BJ (cell line): Measurements from ENCODE around the gene PHF2. TPM values are rescaled to one million over a fixed set of nuclear protein-coding genes. Genes with fewer than 3 reads are reported as not detected.

Experiments used
- CTCF ChIA-PET: fragments of 350-600 bp; formaldehyde crosslinking; extraction: SDS; loops from one replicate; lab custom pipeline; 2021; ENCODE audit warnings: antibody characterized with exemption, inconsistent platforms; lab: Yijun Ruan, JAX
- POLR2A ChIA-PET: fragments of 300-600 bp; sonication (Branson Sonifier 250); formaldehyde crosslinking; extraction: SDS; loops from one replicate; lab custom pipeline; 2021; ENCODE audit warnings: antibody characterized with exemption; lab: Charles Lee
- DNase-seq: peaks from one replicate; pipeline ENCODE4 v3.0.0-alpha.2; 2011; ENCODE audit warnings: low read depth
- H3K27me3 ChIP-seq: 2 replicates; pipeline ENCODE4 v1.6.0; 2011; ENCODE audit warnings: low read length; ENCODE audit not compliant: control insufficient read depth, insufficient read depth
- H3K36me3 ChIP-seq: 2 replicates; pipeline ENCODE4 v1.5.1; 2011; ENCODE audit warnings: low read length; ENCODE audit not compliant: control insufficient read depth, insufficient read depth
- H3K4me3 ChIP-seq: 2 replicates; pipeline ENCODE4 v1.5.1; 2011; ENCODE audit warnings: low read depth, mild to moderate bottlenecking, control low read depth, low read length
- CTCF ChIP-seq: IDR thresholded peaks from 2 replicates; pipeline ENCODE4 v1.5.1; 2011; ENCODE audit warnings: low read depth, mild to moderate bottlenecking, control low read depth, inconsistent platforms, low read length, moderate library complexity; ENCODE audit not compliant: insufficient read depth
- polyA plus RNA-seq: library from polyadenylated mRNA; depleted of rRNA; stranded (reverse); fragments of >200 nt; gene quantifications from 2 replicates; pipeline ENCODE4 v1.2.3, GENCODE V29; 2011

The PHF2 gene
- polyA plus RNA-seq, 1 experiment: 9.4 TPM

DNA sequence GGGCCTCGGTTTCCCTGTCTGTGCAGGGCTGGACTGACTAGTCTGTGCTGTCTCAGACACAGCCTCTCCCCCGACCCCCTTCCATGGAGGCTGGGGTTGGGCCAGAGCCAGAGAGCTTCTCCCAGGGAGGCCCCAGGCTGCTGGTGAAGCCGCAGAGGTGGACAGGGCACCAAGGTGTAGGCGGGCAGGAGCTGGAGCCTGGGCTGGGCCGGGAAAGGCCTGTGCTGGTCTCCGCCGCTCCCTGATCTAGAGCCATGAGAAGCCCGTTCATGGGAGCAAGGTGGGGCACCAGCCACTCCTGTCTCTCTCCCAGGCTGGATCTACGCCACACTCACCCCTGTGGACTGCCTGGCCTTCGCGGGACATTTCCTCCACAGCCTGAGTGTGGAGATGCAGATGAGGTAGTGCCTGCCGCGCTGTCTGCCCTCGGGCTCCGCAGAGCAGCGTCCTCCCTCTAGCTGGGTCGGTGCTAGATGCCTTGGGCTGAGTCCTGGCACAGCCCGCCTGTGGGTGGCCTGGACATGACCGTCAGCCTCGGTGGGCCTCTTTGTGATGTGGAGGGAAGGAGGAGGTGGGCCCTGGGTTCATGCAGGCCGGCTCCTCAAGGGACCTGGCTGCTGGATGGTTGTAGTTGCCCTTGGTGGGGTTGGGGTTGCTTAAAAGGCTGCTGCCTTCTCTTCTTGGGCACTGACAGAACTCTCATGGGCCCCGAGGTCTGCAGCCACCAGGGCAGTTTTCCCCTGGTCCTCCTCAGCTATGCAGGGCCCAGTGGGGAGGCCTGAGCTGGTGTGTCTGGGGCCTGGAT, 79.4 kb downstream of the PHF2 start:
- no peak for DNase-seq

DNA sequence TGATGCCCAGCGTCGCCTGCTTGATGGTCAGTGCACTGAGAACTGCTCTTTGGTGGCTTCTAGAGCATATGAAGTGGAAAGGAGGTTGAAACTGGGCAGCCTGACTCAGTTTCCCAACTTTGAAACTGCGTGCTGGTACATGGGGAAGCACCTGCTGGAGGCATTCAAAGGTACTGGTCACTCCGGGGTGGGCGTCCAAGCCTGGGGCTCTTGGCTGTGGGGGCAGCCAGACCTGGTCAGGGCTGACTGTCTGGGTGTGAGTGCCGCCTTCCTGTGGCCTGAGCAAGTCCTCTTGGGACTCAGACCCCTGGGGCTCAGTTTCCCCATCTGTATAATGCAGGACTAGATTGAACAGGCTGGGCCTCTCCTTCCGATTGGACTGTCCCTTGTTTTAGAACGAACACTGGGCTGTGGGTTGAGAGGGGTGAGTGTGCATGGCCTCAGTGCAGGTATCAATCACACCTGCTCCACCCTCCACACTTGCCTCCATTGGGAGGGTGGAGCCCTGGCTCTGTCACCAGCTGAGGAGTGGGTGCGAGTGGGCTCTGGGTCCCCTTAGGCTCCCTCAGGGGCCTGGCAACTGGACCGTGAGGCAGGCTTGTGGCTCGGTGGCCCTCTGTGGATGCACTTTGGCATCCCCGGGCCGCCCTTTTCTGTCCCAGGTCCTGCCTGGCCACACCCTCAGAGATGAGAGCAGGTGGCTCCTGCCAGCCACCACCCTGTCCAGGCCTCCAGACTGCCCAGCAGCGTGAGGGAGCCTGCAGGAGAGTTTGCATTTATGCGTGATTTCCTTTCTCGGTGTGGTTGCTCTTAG, 80.2 kb downstream of the PHF2 start:
- DNase-seq: no peak
- no peak for TF ChIP-seq CTCF
- POLR2A ChIA-PET: no interaction called here
- CTCF ChIA-PET: no interaction called here
- Histone ChIP-seq H3K36me3 (peaks cover 17% of the 10 kb centered on the region), H3K4me3 (no peak overlapping the region), H3K27me3 (no peaks in the 10 kb centered on the region)

More for the DNA sequence above, 79.4 kb downstream of the PHF2 start:
- Histone ChIP-seq H3K27me3 (no peaks in the 10 kb centered on the region), H3K36me3 (peaks cover 20% of the 10 kb centered on the region), H3K4me3 (no peak overlapping the region)
- TF ChIP-seq CTCF: no peak
- ChIA-PET POLR2A (no interaction called here), CTCF (no interaction called here)

- no peak for DNase-seq
- CTCF ChIA-PET: no interaction called here
- no peak for TF ChIP-seq CTCF
- Histone ChIP-seq H3K4me3 (no peak overlapping the region), H3K36me3 (peaks cover 17% of the 10 kb centered on the region), H3K27me3 (no peaks in the 10 kb centered on the region)
- POLR2A ChIA-PET: no interaction called here
Measured at GRCh38 chr9:93657331-93658111, 81.1 kb downstream of the PHF2 start.

DNA sequence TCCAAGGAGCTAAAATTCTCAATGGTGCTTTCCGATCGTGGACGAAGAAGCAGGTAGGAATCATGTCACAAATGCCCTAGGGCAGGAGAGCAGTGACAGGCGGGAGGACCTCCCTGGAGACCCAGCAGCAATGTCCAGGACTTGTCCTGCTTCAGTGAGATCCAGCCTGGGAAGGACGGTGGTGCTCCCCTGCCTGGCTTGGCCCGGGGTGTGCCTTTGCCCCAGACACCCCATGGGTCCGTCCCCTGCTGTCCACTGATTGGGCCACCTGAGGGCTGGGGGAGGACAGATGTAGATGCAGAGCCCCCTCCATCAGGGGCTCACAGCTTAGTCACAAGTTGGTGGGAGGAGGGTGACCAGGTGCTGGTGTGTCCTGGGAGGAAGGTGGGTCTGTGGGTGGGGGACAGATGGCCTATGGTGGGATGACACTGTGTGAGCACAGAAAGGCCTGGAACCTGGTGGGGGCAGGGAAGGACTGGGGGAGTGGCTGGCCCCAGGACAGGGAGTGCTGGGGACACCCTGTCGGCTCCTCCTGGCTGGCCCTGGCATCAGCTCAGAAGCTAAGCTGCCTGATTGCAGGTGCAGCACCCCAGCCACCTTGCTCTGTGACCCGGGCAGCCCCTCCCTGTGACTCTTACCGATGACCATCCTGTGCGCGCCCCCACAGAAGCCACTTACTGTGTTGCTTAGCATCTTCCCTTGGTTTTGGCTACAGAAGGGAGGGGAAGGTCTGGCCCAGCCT, 82.0 kb downstream of the PHF2 start:
- H3K36me3 ChIP-seq: peaks cover 16% of the 10 kb centered on the region
- TF ChIP-seq CTCF: no peak
- DNase-seq: no peak
- ChIA-PET CTCF (interaction anchor here (1.7 kb wide), 1 partner anchor 24 kb away, joined by 4 read pairs; no protein-coding TSS in a partner anchor), POLR2A (no interaction called here)
- H3K4me3 ChIP-seq: no peak overlapping the region
- no peaks in the 10 kb centered on the region for H3K27me3 ChIP-seq
